Stimulated activated naive CD8-positive, alpha-beta T cell treated with anti-CD3 and anti-CD28 coated beads, Interleukin-15, amount 100 ng/mL, for 72 hours (primary cell): ENCODE measurements around the gene BLTP3B.

Experiments
- ATAC-seq: fragments of 150-1000 bp; cut with Tn5 transposase; 2 replicates; pipeline ENCODE4 v1.10.0; 2021; ENCODE audit warnings: mild to moderate bottlenecking, moderate library complexity
- DNase-seq, 2 donors: peaks; one replicate each; pipeline ENCODE4 v3.0.0; 2021 to 2022
- H3K27ac Mint-ChIP-seq, 2 donors: one replicate each; pipeline ENCODE4 v1.8.0; 2022; ENCODE audit warnings: mild to moderate bottlenecking in 2 of 2, mixed read lengths in 2 of 2, moderate library complexity in 2 of 2
- H3K27me3 Mint-ChIP-seq: one replicate; pipeline ENCODE4 v1.8.0; 2022; ENCODE audit warnings: mixed read lengths
- H3K4me1 Mint-ChIP-seq: one replicate; pipeline ENCODE4 v1.8.0; 2022; ENCODE audit warnings: mild to moderate bottlenecking, mixed read lengths
- H3K4me3 Mint-ChIP-seq, 2 donors: one replicate each; pipeline ENCODE4 v1.8.0; 2022; ENCODE audit warnings: mild to moderate bottlenecking in 2 of 2, mixed read lengths in 2 of 2, moderate library complexity in 1 of 2
- H3K9me3 Mint-ChIP-seq, 2 donors: one replicate each; pipeline ENCODE4 v1.8.0; 2022; ENCODE audit warnings: mixed read lengths in 2 of 2

The BLTP3B gene

GRCh38 chr12:100101000-100101399, 41.7 kb downstream of the BLTP3B start:
- Mint-ChIP-seq H3K4me1 (no peaks in the 10 kb centered on the region), H3K27ac (no peak overlapping the region), H3K4me3 (no peak overlapping the region), H3K9me3 (no peaks in the 10 kb centered on the region), H3K27me3 (no peaks in the 10 kb centered on the region)
- DNase-seq (no peak), ATAC-seq (no peak)
